ENCODE results near the gene KIAA0513.

The KIAA0513 gene

DNA sequence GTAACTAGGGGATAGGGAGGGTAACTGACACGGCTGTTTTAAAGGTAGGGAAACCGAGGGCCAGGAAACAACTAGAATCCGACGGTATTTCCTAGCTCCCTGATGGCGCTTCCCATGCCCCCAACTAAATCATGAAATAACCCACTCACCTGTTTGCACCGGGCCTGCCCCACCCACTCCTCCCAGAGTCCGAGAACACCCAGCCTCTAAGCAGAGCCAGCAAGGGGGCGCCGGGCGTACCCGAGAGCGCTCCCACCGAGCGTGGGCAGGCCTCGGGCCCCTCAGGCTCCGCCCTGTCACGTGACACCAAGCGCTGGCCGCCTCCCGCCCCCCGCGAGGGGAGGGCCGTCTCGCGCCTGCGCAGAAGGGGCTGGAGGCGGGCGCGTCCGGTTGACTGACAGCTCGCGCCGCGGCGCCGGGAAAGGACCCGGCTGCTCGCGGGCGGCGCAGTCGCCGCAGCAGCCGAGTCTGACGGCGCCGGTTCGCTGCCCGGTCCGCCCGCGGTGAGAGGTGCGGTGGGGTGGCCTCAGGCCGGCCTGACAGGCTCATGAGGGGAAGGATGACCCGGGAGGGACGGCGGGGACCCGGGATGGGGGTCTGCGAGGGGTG, at the start of gene KIAA0513:
Gene KIAA0513 (plus strand): TSS at position 447 of the 609 bp plus-strand sequence. CDS start 39,277 bp downstream, outside the sequence.
- peak; percentile 95 to 96 for DNase-seq

- no peak for DNase-seq
Measured at GRCh38 chr16:84979516-84979915, 48.1 kb upstream of the KIAA0513 start.

- DNase-seq, result no peak
Measured at GRCh38 chr16:84982434-84982833, 45.2 kb upstream of the KIAA0513 start.

- no peak for DNase-seq
Measured at GRCh38 chr16:84985079-84986065, 42.2 kb upstream of the KIAA0513 start.

GRCh38 chr16:84986102-84986501, 41.5 kb upstream of the KIAA0513 start:
- DNase-seq, result peak; percentile 55 to 62

- DNase-seq, result no peak
Measured at GRCh38 chr16:84986879-84987278, 40.7 kb upstream of the KIAA0513 start.

DNA sequence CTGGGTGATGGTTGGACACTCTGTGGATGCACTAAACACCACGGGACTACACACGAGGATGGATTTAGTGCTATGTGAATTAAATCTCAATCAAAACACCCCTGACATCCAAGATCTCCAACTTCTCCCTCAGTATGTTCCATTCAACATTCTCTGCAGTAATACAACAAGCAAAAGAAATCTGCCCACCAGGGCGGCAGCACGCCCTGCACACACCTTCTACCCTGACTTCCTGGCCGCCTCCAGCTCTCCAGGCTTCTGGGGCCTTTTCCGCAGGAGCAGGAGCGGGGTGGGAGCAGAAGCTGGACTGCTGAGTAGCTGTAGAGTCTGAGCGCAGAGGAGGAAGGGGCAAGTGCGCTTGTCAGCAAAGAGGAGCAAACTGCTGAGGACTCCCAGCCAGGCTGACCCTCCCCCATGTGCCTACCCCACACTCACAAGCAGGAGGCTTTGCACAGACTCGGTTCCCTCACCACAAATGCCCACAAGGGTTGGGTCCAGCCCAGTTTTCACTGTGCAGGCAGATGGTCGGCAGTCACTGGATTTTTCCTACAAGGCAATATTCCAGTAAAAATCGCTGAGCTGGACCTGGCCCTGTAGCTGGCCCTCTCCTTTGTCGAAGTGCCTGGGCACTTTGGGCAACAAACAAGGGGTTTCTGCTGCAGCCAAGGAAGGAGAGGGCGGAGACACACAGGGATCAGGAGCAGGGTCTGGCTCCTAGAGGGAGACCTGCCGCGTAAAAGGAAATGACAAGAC, 39.1 kb upstream of the KIAA0513 start:
- no peak for DNase-seq

DNA sequence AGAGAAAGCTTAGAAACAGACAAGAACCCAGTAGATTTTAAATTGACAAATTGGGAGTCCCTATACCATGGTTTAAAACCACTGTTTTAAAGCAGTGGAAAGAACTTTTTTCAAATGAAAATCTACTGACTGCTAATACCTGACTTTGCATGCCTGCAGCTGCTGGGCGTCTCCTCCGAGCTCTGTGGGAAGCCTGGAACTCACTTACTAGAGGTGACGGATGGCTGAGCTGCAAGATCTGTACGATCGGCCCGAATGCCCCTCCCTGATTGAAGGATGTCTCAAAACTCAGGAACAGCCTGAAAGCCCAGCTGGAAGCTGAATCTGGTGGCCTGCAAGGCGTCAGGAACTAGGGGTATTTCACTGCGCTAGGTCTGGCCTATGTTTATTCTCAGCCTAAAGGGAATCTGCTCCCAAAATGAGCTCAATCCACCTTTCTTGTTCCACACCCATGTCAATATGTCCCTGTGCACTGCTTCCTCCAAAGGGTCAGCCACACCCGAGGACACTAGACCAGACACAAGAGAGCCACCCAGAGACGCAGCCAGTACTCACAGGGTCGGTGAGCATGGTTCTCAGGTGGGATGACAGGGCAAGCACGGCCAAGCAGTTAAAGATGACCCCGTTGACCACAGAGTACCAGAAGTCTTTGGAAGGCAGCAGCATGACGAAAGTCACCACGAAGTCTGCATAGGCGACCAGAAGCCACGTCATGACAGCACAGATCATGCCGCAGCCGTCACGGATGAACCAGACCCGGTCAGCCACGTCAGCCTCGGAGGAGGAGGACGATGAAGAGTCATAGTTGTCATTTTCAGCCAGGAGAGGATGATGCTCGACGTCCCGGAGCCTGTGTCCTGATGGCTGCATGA, 37.6 kb upstream of the KIAA0513 start:
- no peak for DNase-seq

DNA sequence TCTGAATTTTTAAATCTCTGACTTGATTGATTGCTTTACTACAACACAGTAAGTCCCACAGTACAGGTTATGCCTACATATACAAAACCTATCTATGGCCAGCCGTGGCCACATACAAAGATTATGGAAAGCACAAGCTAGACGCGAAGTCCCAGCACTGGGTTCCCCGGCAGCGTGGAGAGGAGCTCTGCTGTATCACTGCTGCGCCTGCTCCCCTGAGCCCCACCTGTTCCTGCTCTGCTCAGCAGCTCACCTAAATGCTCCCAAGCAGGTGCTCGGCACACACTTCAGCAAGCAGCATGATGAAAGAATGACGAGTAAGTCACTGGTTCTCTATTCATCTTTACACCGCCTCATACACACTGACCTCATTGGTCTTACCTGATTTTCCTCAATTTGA, 36.8 kb upstream of the KIAA0513 start:
- DNase-seq, result no peak

DNA sequence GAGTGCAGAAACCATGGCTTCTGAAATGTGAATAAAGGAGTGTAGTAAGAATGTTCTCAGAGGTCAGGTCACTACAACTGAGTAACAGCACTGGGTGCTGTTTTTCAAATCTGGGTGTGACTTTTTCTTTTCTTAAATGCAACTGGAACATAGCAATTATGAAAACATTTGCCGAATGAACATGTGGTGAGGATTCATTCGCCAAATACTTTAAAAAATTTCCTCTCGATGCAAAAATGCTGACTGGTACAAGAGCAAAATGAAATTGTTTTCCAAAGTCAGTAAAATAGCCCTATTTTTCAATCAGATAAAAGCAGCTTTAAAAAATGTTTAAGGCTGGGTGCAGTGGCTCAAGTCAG, 34.9 kb upstream of the KIAA0513 start:
- DNase-seq, result no peak

DNA sequence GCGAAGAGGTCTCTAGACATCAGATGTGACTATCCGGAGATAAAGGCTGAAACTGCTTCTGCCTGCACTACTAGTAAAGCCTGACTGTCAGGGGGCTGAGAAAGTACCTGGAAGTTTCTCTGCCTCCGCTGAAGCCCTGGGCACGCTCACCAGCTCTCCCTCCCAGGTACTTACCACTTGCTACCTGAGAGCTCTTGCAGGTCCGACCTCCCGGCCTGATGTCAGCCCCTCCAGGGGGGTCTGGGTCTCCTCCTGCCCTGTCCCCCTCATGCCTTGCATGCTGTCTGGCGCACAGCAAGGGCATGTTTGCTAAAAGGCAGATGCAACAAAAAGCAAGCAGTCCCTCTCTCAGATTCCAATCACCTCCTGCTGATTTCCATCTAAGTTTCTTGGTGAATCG, 33.7 kb upstream of the KIAA0513 start:
- DNase-seq, result no peak

- DNase-seq, result peak; percentile 23 to 45
Measured at GRCh38 chr16:84995663-84996062, 31.9 kb upstream of the KIAA0513 start.

- no peak for DNase-seq
Measured at GRCh38 chr16:84996365-84996764, 31.2 kb upstream of the KIAA0513 start.

- DNase-seq, result no peak
Measured at GRCh38 chr16:84999200-84999599, 28.4 kb upstream of the KIAA0513 start.

- DNase-seq, result no peak
Measured at GRCh38 chr16:84999857-85000480, 27.6 kb upstream of the KIAA0513 start.

DNA sequence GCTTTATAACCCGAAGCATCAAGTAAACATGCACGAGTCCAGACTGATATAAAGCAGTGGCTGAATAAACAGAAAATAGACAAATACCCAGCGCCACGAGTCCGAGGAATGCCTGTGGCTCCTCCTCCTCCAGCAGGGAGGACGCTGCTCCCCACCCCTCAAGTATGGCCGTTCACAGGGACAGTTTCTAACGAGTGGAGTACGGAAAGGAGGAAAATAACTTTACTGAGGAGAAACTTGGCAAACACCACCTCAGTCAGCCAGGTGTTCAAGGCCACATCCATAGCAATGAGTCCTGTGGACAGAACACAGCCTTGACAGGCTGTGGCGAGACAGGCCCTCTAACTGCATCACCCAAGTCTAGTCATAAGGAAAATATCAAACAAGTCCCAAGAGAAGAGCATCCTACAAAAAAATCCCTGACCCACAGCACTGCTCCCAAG, 25.5 kb upstream of the KIAA0513 start:
- no peak for DNase-seq

DNA sequence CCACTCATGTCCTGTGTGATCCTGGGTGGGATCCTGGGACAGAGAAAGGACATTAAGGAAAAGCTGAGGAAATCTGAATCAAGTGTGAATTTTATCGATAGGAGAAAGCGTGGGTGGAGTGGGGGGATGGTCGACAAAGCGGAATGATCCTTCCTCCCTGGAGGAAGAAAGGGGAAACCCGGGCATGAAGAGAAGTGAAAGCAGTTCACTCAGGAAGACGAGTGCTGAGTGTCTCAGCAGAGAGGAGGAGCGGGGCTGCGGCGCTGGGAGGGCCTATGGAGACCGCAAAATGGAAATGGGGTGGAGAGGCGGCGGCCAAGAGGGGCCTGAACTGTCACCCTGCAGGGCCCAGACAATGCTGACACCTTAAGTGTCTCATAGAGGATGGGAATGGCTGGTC, 25.0 kb upstream of the KIAA0513 start:
- no peak for DNase-seq

- no peak for DNase-seq
Measured at GRCh38 chr16:85003076-85003475, 24.5 kb upstream of the KIAA0513 start.

GRCh38 chr16:85003725-85004586, 23.6 kb upstream of the KIAA0513 start:
- DNase-seq, result no peak

- no peak for DNase-seq
Measured at GRCh38 chr16:85004587-85005205, 22.9 kb upstream of the KIAA0513 start.

Data from activated CD4-positive, alpha-beta T cell treated with anti-CD3 and anti-CD28 coated beads, Interleukin-2, amount 50 U/mL, for 48 hours (primary cell).